Measurements from ENCODE around the gene STAMBPL1. TPM values are rescaled to one million over a fixed set of nuclear protein-coding genes. Genes with fewer than 3 reads are reported as not detected.

Gene STAMBPL1
- total and polyA plus RNA-seq, 2 donors (not counting 1 experiment from before 2014, with no cell fraction given): 45.6 to 72.5 TPM

GRCh38 chr10:88936656-88937055, 56.6 kb downstream of the STAMBPL1 start:
- peaks cover 12% of the 10 kb centered on the region for H3K36me3 ChIP-seq (ENCODE audit: control insufficient read depth, insufficient read depth, low read length)
- no peak overlapping the region for H3K4me2 ChIP-seq (ENCODE audit: extremely low read depth, insufficient read depth, low read length)
- H3K9ac ChIP-seq (ENCODE audit: insufficient read depth, low read length): no peak overlapping the region
- H4K20me1 ChIP-seq (ENCODE audit: control insufficient read depth, extremely low read depth, insufficient read depth, low read length): no peaks in the 10 kb centered on the region
- H3K4me1 ChIP-seq (ENCODE audit: control insufficient read depth, extremely low read depth, insufficient read depth, low read length): peaks cover 5% of the 10 kb centered on the region
- no peaks in the 10 kb centered on the region for H3K27me3 ChIP-seq (ENCODE audit: control insufficient read depth, insufficient read depth, low read length)
- no peak for DNase-seq (ENCODE audit: low read depth in 2 of 2)
- H3K79me2 ChIP-seq (ENCODE audit: control insufficient read depth, insufficient read depth, low read length): no peaks in the 10 kb centered on the region
- H2AFZ ChIP-seq (ENCODE audit: low read length): no peak overlapping the region
- no peak overlapping the region for H3K4me3 ChIP-seq (replicated peaks in 1 of 4; ENCODE audit: control extremely low read depth in 1 of 4, insufficient read depth in 1 of 4, low read depth in 3 of 4, low read length in 4 of 4)
- no peak overlapping the region for H3K27ac ChIP-seq (ENCODE audit: insufficient read depth, low read length)
- TF ChIP-seq, protein P1, sequence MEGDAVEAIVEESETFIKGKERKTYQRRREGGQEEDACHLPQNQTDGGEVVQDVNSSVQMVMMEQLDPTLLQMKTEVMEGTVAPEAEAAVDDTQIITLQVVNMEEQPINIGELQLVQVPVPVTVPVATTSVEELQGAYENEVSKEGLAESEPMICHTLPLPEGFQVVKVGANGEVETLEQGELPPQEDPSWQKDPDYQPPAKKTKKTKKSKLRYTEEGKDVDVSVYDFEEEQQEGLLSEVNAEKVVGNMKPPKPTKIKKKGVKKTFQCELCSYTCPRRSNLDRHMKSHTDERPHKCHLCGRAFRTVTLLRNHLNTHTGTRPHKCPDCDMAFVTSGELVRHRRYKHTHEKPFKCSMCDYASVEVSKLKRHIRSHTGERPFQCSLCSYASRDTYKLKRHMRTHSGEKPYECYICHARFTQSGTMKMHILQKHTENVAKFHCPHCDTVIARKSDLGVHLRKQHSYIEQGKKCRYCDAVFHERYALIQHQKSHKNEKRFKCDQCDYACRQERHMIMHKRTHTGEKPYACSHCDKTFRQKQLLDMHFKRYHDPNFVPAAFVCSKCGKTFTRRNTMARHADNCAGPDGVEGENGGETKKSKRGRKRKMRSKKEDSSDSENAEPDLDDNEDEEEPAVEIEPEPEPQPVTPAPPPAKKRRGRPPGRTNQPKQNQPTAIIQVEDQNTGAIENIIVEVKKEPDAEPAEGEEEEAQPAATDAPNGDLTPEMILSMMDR (conservative IDR thresholded peaks at IDR 0.05 in 1 of 2, IDR thresholded peaks at IDR 0.05 in 1 of 2; ENCODE audit: low read depth in 1 of 2, low read length in 2 of 2): no peak
- no peak for TF ChIP-seq EZH2 (IDR thresholded peaks at IDR 0.05; ENCODE audit: low read length, missing control alignments)
- no peaks in the 10 kb centered on the region for H3K9me3 ChIP-seq (ENCODE audit: control insufficient read depth, insufficient read depth, low read depth, low read length)

- TF ChIP-seq, protein P1 (conservative IDR thresholded peaks at IDR 0.05 in 1 of 2, IDR thresholded peaks at IDR 0.05 in 1 of 2; ENCODE audit: low read depth in 1 of 2, low read length in 2 of 2): no peak
- no peak for TF ChIP-seq EZH2 (IDR thresholded peaks at IDR 0.05; ENCODE audit: low read length, missing control alignments)
- Histone ChIP-seq H3K9me3 (ENCODE audit: control insufficient read depth, insufficient read depth, low read depth, low read length) (no peaks in the 10 kb centered on the region), H3K4me3 (replicated peaks in 1 of 4; ENCODE audit: control extremely low read depth in 1 of 4, insufficient read depth in 1 of 4, low read depth in 3 of 4, low read length in 4 of 4) (no peak overlapping the region), H3K4me2 (ENCODE audit: extremely low read depth, insufficient read depth, low read length) (no peak overlapping the region), H3K27me3 (ENCODE audit: control insufficient read depth, insufficient read depth, low read length) (no peaks in the 10 kb centered on the region), H3K27ac (ENCODE audit: insufficient read depth, low read length) (no peak overlapping the region), H3K4me1 (ENCODE audit: control insufficient read depth, extremely low read depth, insufficient read depth, low read length) (peaks cover 5% of the 10 kb centered on the region), H4K20me1 (ENCODE audit: control insufficient read depth, extremely low read depth, insufficient read depth, low read length) (no peaks in the 10 kb centered on the region), H2AFZ (ENCODE audit: low read length) (no peak overlapping the region), H3K36me3 (ENCODE audit: control insufficient read depth, insufficient read depth, low read length) (peaks cover 14% of the 10 kb centered on the region), H3K9ac (ENCODE audit: insufficient read depth, low read length) (no peak overlapping the region), H3K79me2 (ENCODE audit: control insufficient read depth, insufficient read depth, low read length) (no peaks in the 10 kb centered on the region)
- DNase-seq (ENCODE audit: low read depth in 2 of 2): no peak
These were observed 58.0 kb downstream of the STAMBPL1 start for GRCh38 chr10:88938039-88938438.

GRCh38 chr10:88938938-88939337, 58.9 kb downstream of the STAMBPL1 start:
- H3K4me3 ChIP-seq (replicated peaks in 1 of 4; ENCODE audit: control extremely low read depth in 1 of 4, insufficient read depth in 1 of 4, low read depth in 3 of 4, low read length in 4 of 4): no peak overlapping the region
- peaks cover 14% of the 10 kb centered on the region for H3K36me3 ChIP-seq (ENCODE audit: control insufficient read depth, insufficient read depth, low read length)
- TF ChIP-seq, protein P1 (conservative IDR thresholded peaks at IDR 0.05 in 1 of 2, IDR thresholded peaks at IDR 0.05 in 1 of 2; ENCODE audit: low read depth in 1 of 2, low read length in 2 of 2): no peak
- no peak for TF ChIP-seq EZH2 (IDR thresholded peaks at IDR 0.05; ENCODE audit: low read length, missing control alignments)
- DNase-seq (ENCODE audit: low read depth in 2 of 2): no peak
- peaks cover 5% of the 10 kb centered on the region for H3K4me1 ChIP-seq (ENCODE audit: control insufficient read depth, extremely low read depth, insufficient read depth, low read length)
- H3K79me2 ChIP-seq (ENCODE audit: control insufficient read depth, insufficient read depth, low read length): no peaks in the 10 kb centered on the region
- no peak overlapping the region for H2AFZ ChIP-seq (ENCODE audit: low read length)
- no peak overlapping the region for H3K9ac ChIP-seq (ENCODE audit: insufficient read depth, low read length)
- no peaks in the 10 kb centered on the region for H4K20me1 ChIP-seq (ENCODE audit: control insufficient read depth, extremely low read depth, insufficient read depth, low read length)
- H3K4me2 ChIP-seq (ENCODE audit: extremely low read depth, insufficient read depth, low read length): no peak overlapping the region
- H3K27ac ChIP-seq (ENCODE audit: insufficient read depth, low read length): no peak overlapping the region
- H3K27me3 ChIP-seq (ENCODE audit: control insufficient read depth, insufficient read depth, low read length): no peaks in the 10 kb centered on the region
- H3K9me3 ChIP-seq (ENCODE audit: control insufficient read depth, insufficient read depth, low read depth, low read length): no peaks in the 10 kb centered on the region
